Measurements from ENCODE around the gene SETD1A. TPM values are rescaled to one million over a fixed set of nuclear protein-coding genes. Genes with fewer than 3 reads are reported as not detected.

Gene SETD1A
- total RNA-seq, 1 donor from 2014 or later: 24.3 TPM

DNA sequence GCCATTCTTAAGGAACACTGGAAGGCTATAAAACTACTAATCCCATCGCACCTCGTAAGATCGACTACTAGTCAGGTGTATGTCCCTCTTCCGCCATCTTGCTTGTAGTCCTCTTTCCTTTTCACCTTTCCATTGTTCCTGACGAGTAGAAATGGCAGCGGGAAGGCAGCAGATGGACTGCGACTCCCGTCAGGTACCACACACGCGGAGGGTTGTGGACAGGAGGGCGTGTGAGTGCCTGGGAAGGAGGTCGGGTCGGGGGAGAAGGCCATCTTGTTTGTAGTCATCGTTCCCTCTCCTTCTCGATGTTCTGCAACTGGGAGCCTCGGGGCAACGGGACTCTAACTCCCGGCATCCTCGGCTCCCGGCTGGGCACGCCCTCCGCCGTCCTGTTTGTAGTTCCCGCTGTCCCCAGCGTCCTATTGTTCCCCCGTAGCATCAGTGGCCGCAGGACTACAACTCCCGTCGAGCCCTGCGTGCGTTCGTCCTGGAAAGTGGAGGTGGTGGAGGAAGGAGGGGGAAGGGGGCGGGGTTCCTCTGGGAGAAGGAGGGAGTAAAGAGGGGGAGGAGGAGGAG lies 34.5 kb upstream of the SETD1A start:
- H3K4me1 Mint-ChIP-seq (ENCODE audit: low read depth, unreplicated experiment): peaks cover 12% of the 10 kb centered on the region
- peaks cover 21% of the 10 kb centered on the region for H3K27me3 Mint-ChIP-seq (ENCODE audit: unreplicated experiment)
- H3K27ac Mint-ChIP-seq (ENCODE audit: unreplicated experiment): peak overlapping the region; percentile 100
- DNase-seq: peak; percentile 99
- TF ChIP-seq, protein P1, sequence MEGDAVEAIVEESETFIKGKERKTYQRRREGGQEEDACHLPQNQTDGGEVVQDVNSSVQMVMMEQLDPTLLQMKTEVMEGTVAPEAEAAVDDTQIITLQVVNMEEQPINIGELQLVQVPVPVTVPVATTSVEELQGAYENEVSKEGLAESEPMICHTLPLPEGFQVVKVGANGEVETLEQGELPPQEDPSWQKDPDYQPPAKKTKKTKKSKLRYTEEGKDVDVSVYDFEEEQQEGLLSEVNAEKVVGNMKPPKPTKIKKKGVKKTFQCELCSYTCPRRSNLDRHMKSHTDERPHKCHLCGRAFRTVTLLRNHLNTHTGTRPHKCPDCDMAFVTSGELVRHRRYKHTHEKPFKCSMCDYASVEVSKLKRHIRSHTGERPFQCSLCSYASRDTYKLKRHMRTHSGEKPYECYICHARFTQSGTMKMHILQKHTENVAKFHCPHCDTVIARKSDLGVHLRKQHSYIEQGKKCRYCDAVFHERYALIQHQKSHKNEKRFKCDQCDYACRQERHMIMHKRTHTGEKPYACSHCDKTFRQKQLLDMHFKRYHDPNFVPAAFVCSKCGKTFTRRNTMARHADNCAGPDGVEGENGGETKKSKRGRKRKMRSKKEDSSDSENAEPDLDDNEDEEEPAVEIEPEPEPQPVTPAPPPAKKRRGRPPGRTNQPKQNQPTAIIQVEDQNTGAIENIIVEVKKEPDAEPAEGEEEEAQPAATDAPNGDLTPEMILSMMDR (IDR thresholded peaks at IDR 0.05; ENCODE audit: partially characterized antibody, unreplicated experiment): no peak
- H3K36me3 Mint-ChIP-seq (ENCODE audit: unreplicated experiment): no peaks in the 10 kb centered on the region
- H3K4me3 Mint-ChIP-seq (ENCODE audit: unreplicated experiment): peak overlapping the region; percentile 99
- H3K9me3 Mint-ChIP-seq (ENCODE audit: unreplicated experiment): peaks cover 15% of the 10 kb centered on the region

DNA sequence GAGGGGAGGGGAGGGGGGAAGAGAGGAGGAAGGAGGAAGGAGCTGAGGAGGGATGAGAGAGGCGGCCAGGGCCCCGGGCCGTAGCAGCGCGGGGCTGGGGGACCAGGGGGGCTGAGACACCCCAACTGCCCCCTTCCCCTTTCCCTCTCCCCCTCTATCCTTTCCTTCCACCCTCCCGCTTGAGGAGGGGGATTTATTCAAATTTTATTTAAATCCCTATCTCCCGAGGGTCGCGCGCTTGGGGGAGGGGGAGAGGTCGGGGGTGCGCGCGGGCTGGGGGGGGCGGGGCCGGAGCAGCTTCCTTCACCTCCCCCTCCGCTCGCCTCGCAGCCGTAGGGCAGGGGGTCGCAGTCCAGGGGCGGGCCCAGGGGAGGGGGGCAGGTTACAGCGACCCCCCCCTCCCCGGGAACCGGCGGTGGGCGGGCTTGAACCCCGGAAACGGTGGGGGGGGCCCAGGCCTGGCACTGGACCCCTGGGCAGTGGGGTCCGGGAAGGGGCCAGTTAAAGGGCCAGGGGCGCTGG lies 33.9 kb upstream of the SETD1A start, which contains the start of gene FBXL19:
Gene FBXL19 (plus strand): TSS at position 19 of the 522 bp plus-strand sequence. CDS start 2,183 bp downstream, outside the sequence.
- peak; percentile 80 for DNase-seq
- no peaks in the 10 kb centered on the region for H3K36me3 Mint-ChIP-seq (ENCODE audit: unreplicated experiment)

DNA sequence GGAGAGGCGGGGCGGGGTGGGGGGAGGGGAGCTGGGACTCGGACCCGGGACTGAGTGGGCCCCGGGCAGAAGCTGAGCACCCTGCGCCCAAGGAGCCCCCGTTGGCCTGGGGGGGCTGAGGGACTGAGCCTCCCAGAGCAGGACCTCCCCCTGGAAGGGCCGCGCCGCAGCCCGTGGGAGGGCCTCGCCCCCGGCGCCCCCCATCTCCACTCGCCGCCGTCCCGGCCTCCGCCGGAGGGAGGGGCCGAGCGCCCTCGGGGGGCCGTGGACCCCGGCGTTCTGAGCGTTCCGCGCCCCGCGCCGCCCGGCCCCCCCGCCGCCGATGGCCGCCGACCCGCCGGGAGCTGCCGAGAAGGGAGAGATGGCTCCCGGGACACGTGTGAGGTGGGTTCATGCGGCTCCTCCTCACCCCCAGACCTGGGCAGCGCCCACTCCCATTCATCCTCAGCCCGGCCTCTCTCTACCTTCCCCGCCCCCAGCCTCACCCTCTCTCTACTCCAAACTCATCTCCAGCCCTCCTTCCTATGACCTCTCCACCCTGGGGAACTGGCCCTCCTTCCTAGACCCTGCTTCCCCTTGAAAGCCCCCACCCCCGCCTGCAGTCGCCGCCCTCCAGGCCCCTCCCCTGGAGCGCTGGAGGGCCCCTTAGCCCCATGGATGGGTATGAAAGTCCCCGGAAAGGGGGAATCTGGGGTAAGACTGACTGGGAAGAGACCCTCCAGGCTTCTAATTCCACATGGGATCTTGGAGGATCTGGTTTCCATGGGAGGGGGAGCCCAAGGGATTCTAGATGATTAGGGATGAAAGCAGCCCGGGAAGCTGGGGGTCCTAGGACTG lies 33.3 kb upstream of the SETD1A start:
- Mint-ChIP-seq H3K27me3 (ENCODE audit: unreplicated experiment) (peaks cover 21% of the 10 kb centered on the region), H3K4me1 (ENCODE audit: low read depth, unreplicated experiment) (peaks cover 12% of the 10 kb centered on the region), H3K27ac (ENCODE audit: unreplicated experiment) (peak overlapping the region; percentile 34), H3K9me3 (ENCODE audit: unreplicated experiment) (peaks cover 15% of the 10 kb centered on the region), H3K36me3 (ENCODE audit: unreplicated experiment) (no peaks in the 10 kb centered on the region), H3K4me3 (ENCODE audit: unreplicated experiment) (peak overlapping the region; percentile 88)
- DNase-seq: peak; percentile 59
- TF ChIP-seq, protein P1 (IDR thresholded peaks at IDR 0.05; ENCODE audit: partially characterized antibody, unreplicated experiment): no peak

More for the DNA sequence above, 33.9 kb upstream of the SETD1A start, which contains the start of gene FBXL19:
- Mint-ChIP-seq H3K4me1 (ENCODE audit: low read depth, unreplicated experiment) (peaks cover 12% of the 10 kb centered on the region), H3K27me3 (ENCODE audit: unreplicated experiment) (peaks cover 21% of the 10 kb centered on the region), H3K27ac (ENCODE audit: unreplicated experiment) (peak within 1 kb of the TSS; percentile 100), H3K4me3 (ENCODE audit: unreplicated experiment) (peak within 1 kb of the TSS; percentile 99), H3K9me3 (ENCODE audit: unreplicated experiment) (peaks cover 15% of the 10 kb centered on the region)
- TF ChIP-seq, protein P1 (IDR thresholded peaks at IDR 0.05; ENCODE audit: partially characterized antibody, unreplicated experiment): no peak

DNA sequence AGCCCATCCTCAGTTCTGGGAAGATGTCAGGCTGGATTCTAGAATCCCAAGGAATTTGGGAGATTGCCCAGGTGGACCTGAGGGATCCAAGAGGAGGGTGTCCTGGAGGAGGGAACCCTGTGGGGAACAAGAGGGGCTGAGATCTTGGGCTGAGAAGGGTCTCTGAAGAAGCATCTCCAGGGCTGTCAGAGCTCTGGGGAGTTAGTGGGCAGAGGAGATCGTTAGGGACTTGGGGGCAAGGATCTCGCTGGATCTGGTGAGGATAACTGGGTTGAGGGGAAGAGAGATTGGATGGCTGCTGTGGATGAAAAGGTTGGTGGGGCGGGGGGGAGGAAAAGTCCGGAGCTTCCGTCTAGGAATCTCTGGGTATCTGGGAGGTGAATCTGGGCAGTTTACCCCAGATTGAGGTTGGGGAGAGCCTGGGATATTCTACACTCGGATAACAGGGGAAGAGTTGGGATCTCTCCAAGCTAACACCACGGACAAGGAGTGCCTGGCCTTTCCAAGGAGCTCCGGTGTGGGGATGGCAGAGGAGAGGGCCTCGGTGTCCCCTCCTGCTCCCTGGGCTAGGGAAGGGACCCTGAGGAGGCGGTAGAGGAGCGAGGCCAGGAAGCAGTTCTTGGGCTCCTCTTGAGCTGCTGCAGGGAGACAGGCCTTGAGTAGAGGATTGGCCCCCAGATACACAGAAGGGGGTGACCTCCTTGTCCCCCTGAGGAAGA lies 32.5 kb upstream of the SETD1A start:
- peaks cover 15% of the 10 kb centered on the region for H3K9me3 Mint-ChIP-seq (ENCODE audit: unreplicated experiment)
- peak overlapping the region; percentile 34 for H3K27ac Mint-ChIP-seq (ENCODE audit: unreplicated experiment)
- H3K36me3 Mint-ChIP-seq (ENCODE audit: unreplicated experiment): no peaks in the 10 kb centered on the region
- TF ChIP-seq, protein P1 (IDR thresholded peaks at IDR 0.05; ENCODE audit: partially characterized antibody, unreplicated experiment): no peak
- DNase-seq: no peak
- H3K27me3 Mint-ChIP-seq (ENCODE audit: unreplicated experiment): peaks cover 21% of the 10 kb centered on the region
- peaks cover 12% of the 10 kb centered on the region for H3K4me1 Mint-ChIP-seq (ENCODE audit: low read depth, unreplicated experiment)
- peak overlapping the region; percentile 88 for H3K4me3 Mint-ChIP-seq (ENCODE audit: unreplicated experiment)

Data from glutamatergic neuron (in vitro differentiated cells).